ENCODE measurements around the gene COTL1.
A peak's percentile ranks its signal among the peaks of the same experiment; 100 is the strongest.

Gene COTL1

DNA sequence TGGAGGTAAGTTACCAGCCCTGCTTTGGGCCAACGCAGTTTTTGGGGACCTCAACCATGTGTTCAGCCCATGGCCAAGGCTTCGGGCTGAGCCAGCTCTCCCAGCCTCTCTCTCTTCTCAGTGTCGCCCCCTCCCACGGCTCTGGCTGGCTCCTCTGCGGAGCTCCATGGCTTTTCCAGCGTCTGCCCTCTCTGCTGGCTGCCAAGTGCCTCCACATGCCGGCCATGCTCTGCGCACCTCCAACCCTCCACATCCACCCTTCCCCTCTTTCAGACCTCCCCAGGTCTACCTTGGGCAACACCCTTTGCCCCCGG lies 23.2 kb downstream of the COTL1 start:
- DNase-seq, result no peak

DNA sequence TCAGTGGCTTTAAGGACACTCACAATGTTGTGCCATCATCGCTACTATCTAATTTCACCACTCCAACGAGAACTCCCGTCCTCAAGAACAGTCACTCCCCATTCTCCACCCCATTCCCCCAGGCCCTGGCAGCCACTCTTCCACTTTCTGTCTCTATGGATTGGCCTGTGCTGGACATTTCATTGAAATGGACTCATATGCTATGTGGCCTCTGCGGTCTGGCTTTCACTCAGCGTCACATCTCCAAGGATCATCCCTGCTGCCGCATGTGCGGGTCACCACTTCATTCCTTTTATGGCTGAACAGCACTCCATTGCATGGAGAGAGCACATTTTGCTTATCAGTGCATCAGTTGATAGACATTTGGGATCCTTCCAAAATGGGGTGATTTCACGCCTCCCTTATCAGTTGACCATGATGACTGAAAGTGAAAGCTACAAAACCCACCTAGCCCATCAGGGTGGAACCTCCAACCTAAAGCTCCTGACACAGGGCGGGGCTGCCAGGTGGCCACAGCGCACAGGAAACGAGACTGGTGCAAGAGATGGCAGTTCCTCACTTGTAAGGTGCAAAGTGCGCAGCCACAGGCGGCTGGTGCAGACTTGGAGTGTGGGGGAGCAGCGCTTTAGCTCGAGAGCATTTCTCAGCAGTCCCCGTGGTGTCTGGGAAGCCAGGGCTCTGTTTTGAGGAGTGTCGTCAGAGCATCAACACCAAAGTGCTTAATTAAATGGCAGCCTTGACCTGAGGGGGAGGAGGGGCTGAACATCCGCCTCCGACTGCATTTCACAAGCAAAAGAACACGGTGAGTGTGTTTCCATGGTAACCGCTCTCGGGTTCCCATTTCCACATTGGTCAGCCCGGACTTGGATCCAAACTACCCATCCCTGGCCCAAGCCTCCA lies 23.8 kb downstream of the COTL1 start:
- peak; percentile 68 for DNase-seq

GRCh38 chr16:84592718-84593117 lies 25.2 kb downstream of the COTL1 start:
- DNase-seq, result no peak

DNA sequence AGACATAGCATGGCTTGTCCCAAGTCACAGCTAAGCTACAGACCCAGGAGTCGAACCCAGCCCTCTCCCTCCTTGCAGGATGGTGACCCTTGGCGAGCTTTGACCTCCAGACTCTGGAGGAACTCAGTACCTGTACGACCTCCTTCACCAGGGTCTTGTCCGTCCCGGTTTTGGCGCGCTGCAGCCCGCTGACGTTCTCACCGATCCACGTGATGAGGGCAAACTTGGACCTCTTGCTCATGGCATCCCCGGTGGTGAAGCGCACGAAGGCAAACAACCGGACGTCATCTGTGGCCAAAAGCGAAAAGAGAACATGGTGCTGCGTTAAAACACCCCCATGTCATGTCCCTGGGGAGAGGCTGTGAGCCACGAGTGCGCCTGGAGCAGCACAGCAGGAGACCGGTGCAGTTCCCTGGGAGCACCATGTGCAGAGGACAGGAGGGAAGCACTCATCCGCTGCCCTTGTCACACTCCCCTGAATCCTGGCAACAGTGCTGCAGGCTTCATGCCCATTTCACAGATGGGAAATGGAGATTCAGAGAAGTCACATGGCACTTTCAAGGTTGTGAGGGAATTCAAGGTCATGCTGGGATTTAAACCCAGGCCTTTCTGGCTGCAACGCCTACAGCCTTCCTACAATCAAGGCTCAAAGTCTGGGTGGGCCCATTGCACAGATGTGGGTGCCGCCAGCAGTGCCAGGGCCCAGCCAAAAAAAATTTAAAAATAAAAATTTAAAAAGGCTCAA lies 27.7 kb downstream of the COTL1 start:
- no peak for DNase-seq

DNA sequence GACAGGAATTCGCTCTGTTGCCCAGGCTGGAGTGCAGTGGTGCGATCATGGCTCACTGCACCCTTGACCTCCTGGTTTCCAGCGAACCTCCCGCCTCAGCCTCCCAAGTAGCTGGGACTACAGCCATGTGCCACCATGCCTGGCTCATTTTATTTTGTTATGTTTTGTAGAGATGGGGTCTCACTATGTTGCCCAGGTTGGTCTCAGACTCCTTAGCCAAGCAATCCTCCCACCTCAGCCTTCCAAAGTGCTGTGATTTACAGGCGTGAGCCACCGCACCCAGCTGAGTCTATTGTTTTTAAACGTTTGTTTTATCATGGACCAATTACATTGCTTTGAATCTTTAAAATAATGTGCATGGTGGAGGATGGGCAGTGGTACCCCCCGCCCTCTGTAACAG lies 28.9 kb downstream of the COTL1 start:
- DNase-seq, result no peak

GRCh38 chr16:84585886-84586285 lies 32.0 kb downstream of the COTL1 start:
- no peak for DNase-seq

DNA sequence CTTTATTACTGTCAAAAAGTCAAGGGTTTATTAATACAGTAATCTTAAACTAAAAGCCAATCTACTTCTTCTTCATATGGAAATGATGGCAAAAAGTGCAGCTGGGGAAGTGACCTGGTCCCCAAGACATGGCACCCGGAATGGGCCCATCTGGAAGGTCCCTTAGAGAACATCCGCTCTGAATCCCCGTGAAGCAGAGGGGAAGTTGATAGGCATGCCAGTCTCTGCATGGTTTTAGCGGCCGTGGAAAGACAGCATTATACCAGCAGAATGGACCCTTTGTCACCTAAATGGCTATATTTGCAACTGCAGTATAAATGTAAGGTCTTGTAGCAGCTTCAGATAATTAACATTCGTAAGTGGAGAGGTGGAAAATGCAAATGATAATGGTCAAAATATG lies 32.4 kb downstream of the COTL1 start:
- DNase-seq, result no peak

DNA sequence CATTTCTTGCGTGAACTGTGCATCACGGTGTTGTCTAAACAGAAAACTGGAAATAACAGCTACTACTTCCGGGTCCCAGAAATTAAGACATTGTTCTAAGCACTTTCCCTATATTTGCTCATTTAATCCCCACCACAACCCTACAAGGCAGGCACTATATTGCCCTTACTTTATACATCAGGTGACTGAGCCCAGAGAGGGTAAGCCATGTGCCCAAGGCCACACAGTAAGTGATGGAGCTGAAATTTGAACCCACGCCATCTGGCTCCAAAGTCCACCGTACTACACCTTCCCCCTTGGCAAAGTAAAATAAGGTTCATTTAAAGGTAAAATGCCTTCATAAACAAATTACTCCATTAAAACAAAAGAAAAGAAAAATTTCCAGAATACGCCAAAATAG lies 33.2 kb downstream of the COTL1 start:
- DNase-seq, result no peak

- DNase-seq, result no peak
These were observed 33.9 kb downstream of the COTL1 start for GRCh38 chr16:84583995-84584394.

- no peak for DNase-seq
These were observed 34.8 kb downstream of the COTL1 start for GRCh38 chr16:84582958-84583516.

GRCh38 chr16:84581158-84581557 lies 36.7 kb downstream of the COTL1 start:
- DNase-seq, result no peak

- DNase-seq, result no peak
These were observed 37.9 kb downstream of the COTL1 start for GRCh38 chr16:84579936-84580335.

DNA sequence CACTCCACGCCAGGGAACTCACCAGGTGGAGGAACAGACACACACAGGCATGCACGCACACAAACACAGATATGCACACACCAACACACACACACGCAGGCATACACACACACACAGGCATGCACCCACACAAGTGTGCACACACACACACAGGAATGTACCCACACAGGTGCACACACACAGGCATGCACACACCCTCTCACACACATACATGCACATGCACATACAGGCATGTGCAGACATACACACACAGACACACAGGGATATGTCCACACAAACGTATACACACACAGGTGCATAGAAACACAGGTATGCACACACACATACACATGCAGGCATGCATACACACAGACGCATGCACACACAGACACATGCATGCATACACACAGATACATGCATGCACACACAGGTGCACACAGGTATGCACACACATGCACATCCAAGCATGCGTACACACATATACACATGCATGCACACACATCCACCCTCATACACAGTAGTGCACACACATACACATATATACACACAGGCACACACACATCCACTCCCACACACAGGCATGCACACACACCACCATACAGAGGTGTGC lies 39.2 kb downstream of the COTL1 start:
- no peak for DNase-seq

GRCh38 chr16:84577034-84577803 lies 40.7 kb downstream of the COTL1 start:
- no peak for DNase-seq

DNA sequence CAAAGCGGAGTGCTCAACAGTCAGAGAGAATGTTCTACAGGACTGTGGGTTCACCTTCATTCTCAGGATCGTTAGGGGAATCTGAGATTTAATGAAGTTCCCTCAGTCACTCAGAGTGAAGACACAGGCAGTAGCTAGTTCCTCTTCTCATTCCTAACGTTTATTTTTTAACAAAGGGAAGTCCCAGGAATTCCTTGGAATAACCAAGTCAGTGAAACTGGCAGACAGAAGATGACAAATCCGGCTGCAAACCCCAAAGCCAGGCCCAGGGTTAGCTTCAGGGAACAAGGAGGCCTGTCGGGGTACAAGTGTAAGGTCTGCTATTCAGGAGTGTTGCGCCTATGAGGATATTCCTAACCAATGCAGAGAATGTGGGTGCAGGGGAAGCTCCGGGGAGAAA lies 42.0 kb downstream of the COTL1 start:
- DNase-seq, result no peak

DNA sequence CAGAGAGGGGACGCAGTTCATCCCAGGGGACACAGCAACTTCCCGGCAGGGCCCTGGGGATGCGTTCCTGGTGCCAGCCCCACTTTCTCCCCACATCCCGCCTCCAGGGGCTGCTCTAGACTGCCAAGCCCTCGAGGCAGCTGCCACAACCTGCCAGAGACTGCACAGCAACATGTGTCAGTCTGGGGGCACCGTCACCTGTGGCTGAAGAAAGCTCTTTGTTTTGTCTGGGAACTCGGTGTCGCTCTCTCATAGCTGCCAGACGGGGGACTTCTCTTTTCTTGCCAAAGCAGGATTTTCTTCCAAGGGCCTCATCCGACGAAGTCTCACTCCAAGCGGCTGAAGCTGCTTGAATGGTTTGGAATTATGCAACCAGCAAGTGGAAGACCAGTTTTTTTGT lies 43.7 kb downstream of the COTL1 start:
- DNase-seq, result no peak

GRCh38 chr16:84572096-84572495 lies 45.8 kb downstream of the COTL1 start:
- no peak for DNase-seq

DNA sequence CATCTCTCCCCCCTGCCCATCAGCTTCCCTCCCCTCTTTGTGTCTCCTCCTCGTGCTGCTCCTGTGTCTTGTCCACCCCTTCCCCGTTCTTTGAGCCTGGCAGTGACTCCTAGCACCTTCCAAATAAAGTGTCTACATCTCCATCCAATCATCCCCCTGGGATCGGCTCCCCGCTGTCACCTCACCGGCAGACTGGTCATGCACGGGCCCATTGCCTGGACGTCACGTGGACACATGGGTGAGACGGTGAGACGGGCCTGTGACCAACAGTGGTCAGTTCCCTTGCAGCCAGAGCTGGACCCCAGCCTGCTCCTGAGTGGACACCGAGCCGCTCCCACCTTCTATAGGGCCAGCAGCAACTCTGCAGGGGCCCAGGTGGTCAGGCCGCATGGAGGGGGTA lies 46.4 kb downstream of the COTL1 start:
- no peak for DNase-seq

GRCh38 chr16:84570739-84571403 lies 47.0 kb downstream of the COTL1 start:
- no peak for DNase-seq

DNA sequence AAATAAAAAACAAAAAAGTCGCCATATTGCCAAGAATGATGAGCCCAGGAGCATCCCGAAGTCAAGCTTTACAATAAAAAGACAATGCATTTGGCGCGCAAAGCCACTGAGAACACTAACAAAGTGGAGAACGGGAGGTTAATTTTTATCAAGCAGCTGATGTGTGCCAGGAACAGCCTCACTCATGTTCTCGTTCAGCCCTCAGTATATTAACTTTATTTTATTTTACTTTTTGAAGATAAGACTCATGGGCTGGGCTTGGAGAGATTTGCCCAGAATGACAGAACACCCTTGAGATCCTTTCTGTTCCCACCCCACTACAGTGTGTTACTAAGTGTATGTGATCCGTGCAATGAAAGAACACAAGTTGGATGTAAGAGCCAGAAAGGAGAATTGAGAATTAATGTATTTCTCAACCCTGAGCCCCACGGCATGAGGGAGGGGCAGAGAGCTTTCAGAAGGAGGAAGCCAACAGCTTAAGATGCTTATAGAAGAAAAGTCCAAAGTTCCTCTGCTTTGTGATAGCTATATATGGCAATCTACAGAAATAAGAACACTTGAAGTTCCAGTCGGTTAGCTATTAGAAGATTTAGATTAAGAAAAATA lies 48.4 kb downstream of the COTL1 start:
- no peak for DNase-seq

- no peak for DNase-seq
These were observed 49.8 kb downstream of the COTL1 start for GRCh38 chr16:84568066-84568465.
